Measurements from ENCODE around the gene WHRN.
A peak's percentile ranks its signal among the peaks of the same experiment; 100 is the strongest.

WHRN gene

GRCh38 chr9:114461468-114461867, 43.8 kb downstream of the WHRN start:
- peak in 1 of 42 donors; percentile 32 for DNase-seq
- intact Hi-C loops (cut with DNase I): no loop called here

- no peak for DNase-seq
- intact Hi-C loops (cut with DNase I): no loop called here
Observed at GRCh38 chr9:114460513-114461199, 44.6 kb downstream of the WHRN start.

DNA sequence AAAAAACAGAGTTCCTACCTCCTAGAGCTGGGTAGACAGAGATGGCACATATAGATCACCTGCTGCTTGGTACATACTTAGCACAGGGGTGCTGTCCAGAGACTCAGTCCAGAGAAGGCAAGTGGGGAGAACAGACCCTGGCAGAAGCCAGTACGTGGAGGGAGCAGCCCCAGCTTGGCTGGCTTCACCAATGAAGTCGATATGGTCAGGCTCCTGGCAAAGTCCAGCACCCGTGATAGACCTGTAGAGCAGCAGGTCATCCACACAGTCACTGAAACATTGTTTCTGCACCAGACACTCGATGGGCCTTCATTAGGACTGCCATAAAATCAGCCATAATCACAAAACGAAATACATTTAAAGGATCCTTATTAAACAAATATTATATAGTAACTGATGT, 45.8 kb downstream of the WHRN start:
- intact Hi-C loops (cut with DNase I): no loop called here
- DNase-seq: no peak

DNA sequence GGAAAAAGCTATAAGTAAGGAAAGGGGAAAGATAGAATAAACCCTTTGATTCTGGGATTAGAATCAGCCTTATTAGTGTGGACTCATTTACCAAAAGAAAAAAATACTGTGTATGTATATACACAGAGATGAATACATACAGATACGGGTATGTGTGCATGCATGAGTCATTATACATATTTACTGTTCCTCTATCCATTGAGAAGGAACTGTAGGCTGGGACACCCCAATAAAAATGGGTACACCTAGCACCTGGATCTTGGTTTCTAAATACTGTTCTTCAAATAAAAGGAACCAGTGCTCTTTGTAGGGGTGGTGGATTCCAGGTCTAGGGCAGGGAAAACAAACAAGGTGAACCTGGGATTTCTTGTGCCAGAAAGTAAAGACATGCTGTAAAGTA, 48.3 kb downstream of the WHRN start:
- DNase-seq: no peak
- intact Hi-C loops (cut with DNase I): no loop called here

GRCh38 chr9:114454652-114455051, 50.6 kb downstream of the WHRN start:
- no peak for DNase-seq
- intact Hi-C loops (cut with DNase I): no loop called here

DNA sequence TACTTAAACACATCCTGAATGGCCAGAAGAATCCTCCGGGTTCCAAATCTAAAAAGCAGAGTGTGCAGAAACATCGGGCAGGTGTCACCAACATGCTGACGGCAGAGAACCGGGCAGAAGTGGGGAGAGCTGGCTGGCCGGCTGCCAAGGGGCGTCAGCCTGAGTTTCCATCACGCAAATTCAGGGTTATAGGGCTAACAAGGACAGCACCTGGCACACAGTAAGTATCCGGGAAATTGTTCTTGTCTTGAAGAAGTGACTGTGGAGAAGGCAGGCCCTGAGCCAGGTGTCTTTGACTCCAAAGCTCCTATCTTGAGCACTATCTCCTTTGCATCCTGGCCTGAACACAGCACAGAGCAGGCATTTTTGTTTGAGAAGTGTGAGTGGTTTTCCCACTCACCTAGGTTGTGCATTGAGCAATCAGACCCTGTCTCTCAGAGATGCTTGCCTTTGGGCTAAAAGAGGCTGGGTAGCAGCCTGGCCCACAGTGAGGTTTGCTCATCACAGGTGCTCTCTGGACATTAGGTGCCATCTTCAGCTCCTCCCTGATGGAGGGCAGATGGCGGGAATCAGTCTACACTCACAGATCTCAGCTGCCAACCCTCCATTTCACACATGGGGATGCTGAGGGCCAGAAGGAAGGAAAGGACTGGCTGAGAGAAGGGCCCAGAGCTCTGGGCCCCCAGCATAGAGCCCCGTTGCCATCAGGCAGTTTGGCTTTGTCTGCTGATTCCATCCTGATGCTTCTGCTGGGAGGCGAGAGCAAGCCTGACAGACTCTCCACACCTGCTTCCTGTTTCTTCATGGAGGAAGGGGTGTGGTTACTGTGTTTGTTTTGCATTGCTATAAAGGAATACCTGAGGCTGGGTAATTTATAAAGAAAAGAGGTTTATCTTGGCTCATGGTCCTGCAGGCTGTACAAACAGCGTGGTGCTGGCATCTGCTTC, 52.8 kb downstream of the WHRN start:
- intact Hi-C loops (cut with DNase I): no loop called here
- DNase-seq: no peak

DNA sequence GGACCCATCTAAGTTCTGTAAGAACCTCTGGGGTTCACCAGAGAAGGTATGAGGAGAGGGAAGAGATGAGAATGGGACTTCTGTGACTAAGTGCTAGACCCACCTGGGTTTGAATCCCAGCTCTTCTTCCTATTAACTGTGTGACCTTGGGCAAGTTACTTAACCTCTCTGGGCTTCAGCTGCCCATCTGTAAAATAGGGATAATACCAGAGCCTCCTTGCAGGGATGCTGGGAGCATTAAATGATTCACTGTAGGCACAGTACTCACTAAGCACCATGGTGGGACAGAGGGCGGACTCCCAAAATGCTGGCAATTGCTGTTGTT, 53.6 kb downstream of the WHRN start:
- DNase-seq: no peak
- intact Hi-C loops (cut with DNase I): no loop called here

GRCh38 chr9:114450833-114451706, 54.2 kb downstream of the WHRN start:
- DNase-seq: no peak
- intact Hi-C loops (cut with DNase I): no loop called here

DNA sequence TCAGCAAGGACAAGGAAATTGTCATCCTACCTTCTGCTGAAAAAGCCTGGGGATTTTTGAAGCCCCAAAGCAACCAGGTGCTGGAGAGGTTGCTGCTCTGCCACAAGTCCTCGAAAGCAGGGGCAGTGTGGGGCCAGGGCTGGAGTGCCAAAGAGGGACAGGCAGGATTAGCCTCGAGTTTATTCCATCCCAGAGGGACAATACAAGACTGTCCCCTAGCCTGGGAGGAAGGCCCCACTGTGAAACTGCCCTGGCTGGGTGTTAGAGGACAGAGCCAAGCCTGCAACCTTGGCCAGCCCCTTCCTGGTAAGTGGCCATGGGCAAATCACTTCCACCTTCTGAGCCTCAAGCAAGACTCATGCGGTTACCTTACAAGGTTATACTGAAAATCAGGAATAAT, 55.1 kb downstream of the WHRN start:
- DNase-seq: peak in 8 of 42 donors; percentile 13 to 35 (median 23)
- intact Hi-C loops (cut with DNase I): no loop called here

DNA sequence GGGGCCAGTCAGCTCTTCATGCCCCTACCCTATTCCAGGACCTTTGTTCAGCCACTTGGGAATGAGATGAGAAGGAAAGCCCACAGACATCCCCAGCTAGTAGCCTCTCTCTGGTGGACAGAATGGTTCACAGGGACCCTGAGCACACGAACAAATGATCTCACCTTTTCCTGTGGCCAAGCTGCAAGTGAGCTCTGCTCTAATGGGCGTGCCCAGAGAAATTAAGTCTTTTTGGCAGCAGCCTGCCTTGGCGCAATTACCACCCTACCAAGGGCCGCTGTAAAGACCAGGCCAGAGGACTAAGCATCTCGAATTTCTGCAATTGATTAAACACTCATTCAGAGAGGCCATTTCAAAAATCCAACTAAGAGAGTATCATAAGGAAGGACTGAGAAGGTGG, 56.0 kb downstream of the WHRN start:
- intact Hi-C loops (cut with DNase I): no loop called here
- DNase-seq: no peak

- no peak for DNase-seq
- intact Hi-C loops (cut with DNase I): no loop called here
Observed at GRCh38 chr9:114448706-114449105, 56.6 kb downstream of the WHRN start.

GRCh38 chr9:114446672-114447450, 58.4 kb downstream of the WHRN start:
- DNase-seq: no peak
- intact Hi-C loops (cut with DNase I): no loop called here

DNA sequence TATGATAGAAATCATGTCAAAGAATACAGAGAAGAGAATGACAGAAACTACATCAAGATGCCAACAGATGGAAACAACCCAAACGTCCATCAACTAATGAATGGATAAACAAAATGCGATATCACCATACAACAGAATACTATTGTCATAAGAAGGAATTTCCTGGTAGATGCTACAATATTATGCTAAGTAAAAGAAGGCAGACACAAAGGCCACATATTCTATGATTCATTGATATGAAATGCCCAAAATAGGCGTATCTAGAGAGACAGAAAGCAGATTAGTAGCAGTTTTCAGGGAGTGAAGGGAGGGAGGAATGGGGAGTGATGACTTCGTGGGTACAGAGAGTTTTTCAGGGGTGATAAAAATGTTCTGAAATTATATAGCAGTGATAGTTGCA, 59.2 kb downstream of the WHRN start:
- DNase-seq: no peak
- intact Hi-C loops (cut with DNase I): no loop called here

- intact Hi-C loops (cut with DNase I): no loop called here
Observed at GRCh38 chr9:114445616-114446015, 59.7 kb downstream of the WHRN start.

DNA sequence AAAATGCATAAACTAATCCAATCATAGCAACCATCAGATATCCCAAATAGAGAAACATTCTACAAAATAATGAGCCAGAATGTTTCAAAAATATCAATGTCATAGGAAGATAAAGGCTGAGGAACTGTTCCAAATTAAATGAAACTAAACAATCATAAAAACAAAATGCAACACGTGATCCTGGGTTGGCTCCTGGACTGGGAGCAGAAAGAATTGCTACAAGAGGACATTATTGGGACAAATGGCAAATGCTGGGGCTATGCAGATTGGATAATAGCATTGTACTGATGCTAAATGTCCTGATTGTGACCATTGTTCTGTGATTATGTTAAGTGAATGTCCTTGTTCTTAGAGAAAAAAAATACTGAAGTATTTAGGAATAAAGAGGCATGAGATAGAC, 63.3 kb downstream of the WHRN start:
- intact Hi-C loops (cut with DNase I): no loop called here
- DNase-seq: peak in 10 of 42 donors; percentile 15 to 62 (median 39)

More at GRCh38 chr9:114445616-114446015, 59.7 kb downstream of the WHRN start:
- no peak for DNase-seq

DNA sequence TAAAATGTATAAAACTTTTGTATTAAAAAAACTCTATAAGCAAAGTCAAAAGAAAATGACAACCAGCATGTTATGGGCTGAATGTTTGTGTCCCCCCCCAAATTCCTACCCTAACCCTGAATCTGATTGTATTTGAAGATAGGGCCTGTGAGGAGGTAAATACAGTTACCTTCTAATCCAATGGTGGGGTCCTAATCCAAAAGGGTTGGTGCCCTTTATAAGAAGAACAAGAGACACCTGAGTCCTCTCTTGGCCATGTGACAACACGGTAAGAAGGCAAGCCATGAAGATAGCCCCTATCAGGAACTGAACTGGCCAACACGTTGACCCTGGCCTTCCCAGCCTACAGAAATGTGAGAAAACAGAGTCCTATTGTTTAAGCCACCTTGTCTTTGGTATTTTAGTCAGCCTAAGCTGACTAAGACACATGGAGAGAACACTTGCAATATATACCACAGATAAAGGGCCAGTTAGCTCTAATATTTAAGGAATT, 67.8 kb downstream of the WHRN start:
- intact Hi-C loops (cut with DNase I): loop anchor here (5.0 kb wide), 1 partner anchor 70 kb away; the partner anchor contains the start of gene WHRN
- DNase-seq: no peak

DNA sequence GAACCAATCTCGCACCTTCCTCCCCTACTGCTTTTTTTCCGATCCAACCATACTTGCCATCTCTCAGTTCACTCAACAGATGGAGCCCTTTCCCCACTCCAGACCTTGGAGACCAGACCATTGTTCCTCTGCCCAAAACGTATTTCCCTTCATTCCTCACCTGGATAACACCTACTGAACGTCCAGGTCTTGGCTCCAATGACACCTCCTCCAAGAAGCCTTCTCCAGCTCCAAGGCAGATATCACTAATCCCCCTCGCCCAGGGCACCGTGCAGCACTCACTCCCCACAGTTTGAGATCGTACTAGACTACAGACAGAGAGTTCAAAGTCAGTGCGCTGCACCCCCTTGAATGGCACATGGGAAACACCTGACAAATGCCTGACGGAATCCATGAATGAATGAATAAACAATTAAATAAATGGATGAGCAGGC, 70.4 kb downstream of the WHRN start:
- intact Hi-C loops (cut with DNase I): loop anchor here (5.0 kb wide), 1 partner anchor 72 kb away; the partner anchor contains the start of gene WHRN
- DNase-seq: peak in 27 of 42 donors; percentile 17 to 74 (median 52)

DNA sequence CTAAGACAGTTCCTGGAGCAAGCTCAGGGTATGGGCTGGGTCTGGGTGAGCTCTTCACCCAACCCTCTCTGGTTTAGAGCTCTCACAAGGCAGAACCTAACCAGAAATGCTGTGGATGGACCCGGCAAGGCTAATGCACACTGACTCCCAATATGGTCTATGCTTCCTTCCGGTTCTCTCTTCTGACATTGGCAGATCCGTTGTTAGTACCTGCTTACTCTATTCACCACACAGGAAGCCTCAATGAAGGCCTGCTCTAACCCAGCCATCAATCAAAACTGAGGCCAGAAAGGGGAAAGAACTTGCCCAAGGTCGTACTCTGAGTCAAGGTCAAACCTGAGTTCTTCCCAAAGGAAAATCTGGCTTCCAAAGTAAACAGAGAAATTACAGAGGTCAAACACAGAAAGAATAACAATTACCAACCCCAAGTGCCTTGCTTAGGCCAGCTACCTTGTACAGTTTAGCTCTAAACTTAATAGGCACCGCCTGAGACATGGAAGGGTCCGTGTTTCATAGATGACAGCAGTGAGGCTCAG, 71.5 kb downstream of the WHRN start:
- DNase-seq: peak in 1 of 42 donors; percentile 4
- intact Hi-C loops (cut with DNase I): no loop called here

Data from head of caudate nucleus (tissue), 42 donors.